OCI-M2 (cell line): ENCODE data around the gene ATPAF2.
"Not testable (repeated sequence)": the region's sequence is repeated elsewhere in the genome, so short reads cannot be mapped to it uniquely, and the experiment has no call there.

Source experiments
- DNase-seq: peaks from one replicate; lab custom pipeline; 2025; ENCODE audit not compliant: unreplicated experiment; lab: John Stamatoyannopoulos, UW

Gene ATPAF2

GRCh38 chr17:18014006-18014405, 25.0 kb downstream of the ATPAF2 start:
- DNase-seq = no peak

- DNase-seq = no peak
Measured at GRCh38 chr17:18011286-18011685, 27.7 kb downstream of the ATPAF2 start.

GRCh38 chr17:18009609-18010420, 29.2 kb downstream of the ATPAF2 start:
- no peak for DNase-seq

GRCh38 chr17:18008496-18009268, 30.3 kb downstream of the ATPAF2 start:
- DNase-seq = no peak

- DNase-seq = no peak
Measured at GRCh38 chr17:18006495-18007239, 32.3 kb downstream of the ATPAF2 start.

GRCh38 chr17:18005496-18005895, 33.5 kb downstream of the ATPAF2 start:
- DNase-seq = no peak

- no peak for DNase-seq
Measured at GRCh38 chr17:18004884-18005305, 34.1 kb downstream of the ATPAF2 start.

GRCh38 chr17:18004345-18004744, 34.6 kb downstream of the ATPAF2 start:
- no peak for DNase-seq

GRCh38 chr17:18002171-18002570, 36.8 kb downstream of the ATPAF2 start:
- no peak for DNase-seq

- DNase-seq = no peak
Measured at GRCh38 chr17:18000030-18000408, 38.9 kb downstream of the ATPAF2 start.

- no peak for DNase-seq
Measured at GRCh38 chr17:17999364-18000029, 39.5 kb downstream of the ATPAF2 start.

- no peak for DNase-seq
Measured at GRCh38 chr17:17998934-17999333, 40.0 kb downstream of the ATPAF2 start.

- DNase-seq = not testable (repeated sequence)
Measured at GRCh38 chr17:17995887-17996286, 43.1 kb downstream of the ATPAF2 start.

- DNase-seq = no peak
Measured at GRCh38 chr17:17994271-17995069, 44.5 kb downstream of the ATPAF2 start.

- no peak for DNase-seq
Measured at GRCh38 chr17:17993852-17994251, 45.1 kb downstream of the ATPAF2 start.

- DNase-seq = no peak
Measured at GRCh38 chr17:17993366-17993765, 45.6 kb downstream of the ATPAF2 start.

GRCh38 chr17:17990282-17990681, 48.7 kb downstream of the ATPAF2 start:
- DNase-seq = no peak

GRCh38 chr17:17989618-17990017, 49.4 kb downstream of the ATPAF2 start:
- no peak for DNase-seq

GRCh38 chr17:17989081-17989480, 49.9 kb downstream of the ATPAF2 start:
- no peak for DNase-seq

GRCh38 chr17:17988427-17988945, 50.5 kb downstream of the ATPAF2 start:
- DNase-seq = no peak
